Measurements from ENCODE around the gene TIGD1.

The TIGD1 gene

GRCh38 chr2:232584238-232584637, 33.9 kb upstream of the TIGD1 start:
- H3K36me3 ChIP-seq (ENCODE audit: control insufficient read depth, insufficient read depth, low read length): peaks cover 30% of the 10 kb centered on the region
- H3K27me3 ChIP-seq (replicated peaks; ENCODE audit: control insufficient read depth, insufficient read depth, low read length, poor library complexity, severe bottlenecking): no peaks in the 10 kb centered on the region
- no peaks in the 10 kb centered on the region for H3K9me3 ChIP-seq (ENCODE audit: control insufficient read depth, low read length)
- no peak overlapping the region for H3K4me3 ChIP-seq (ENCODE audit: insufficient read depth, low read depth, low read length, poor library complexity, severe bottlenecking)
- no peak for DNase-seq
- H3K4me1 ChIP-seq (ENCODE audit: control insufficient read depth, insufficient read depth, low read length, poor library complexity, severe bottlenecking): no peaks in the 10 kb centered on the region
- no peak overlapping the region for H3K27ac ChIP-seq (ENCODE audit: insufficient read depth, low read length, poor library complexity, severe bottlenecking)

- no peak overlapping the region for H3K4me3 ChIP-seq (ENCODE audit: insufficient read depth, low read depth, low read length, poor library complexity, severe bottlenecking)
- no peak overlapping the region for H3K27ac ChIP-seq (ENCODE audit: insufficient read depth, low read length, poor library complexity, severe bottlenecking)
- H3K27me3 ChIP-seq (replicated peaks; ENCODE audit: control insufficient read depth, insufficient read depth, low read length, poor library complexity, severe bottlenecking): no peaks in the 10 kb centered on the region
- no peaks in the 10 kb centered on the region for H3K9me3 ChIP-seq (ENCODE audit: control insufficient read depth, low read length)
- no peak for DNase-seq
- H3K4me1 ChIP-seq (ENCODE audit: control insufficient read depth, insufficient read depth, low read length, poor library complexity, severe bottlenecking): no peaks in the 10 kb centered on the region
- H3K36me3 ChIP-seq (ENCODE audit: control insufficient read depth, insufficient read depth, low read length): peaks cover 39% of the 10 kb centered on the region
Measured at GRCh38 chr2:232581725-232582124, 31.4 kb upstream of the TIGD1 start.

GRCh38 chr2:232580648-232580981, 30.3 kb upstream of the TIGD1 start:
- H3K4me1 ChIP-seq (ENCODE audit: control insufficient read depth, insufficient read depth, low read length, poor library complexity, severe bottlenecking): no peaks in the 10 kb centered on the region
- H3K9me3 ChIP-seq (ENCODE audit: control insufficient read depth, low read length): no peaks in the 10 kb centered on the region
- no peaks in the 10 kb centered on the region for H3K27me3 ChIP-seq (replicated peaks; ENCODE audit: control insufficient read depth, insufficient read depth, low read length, poor library complexity, severe bottlenecking)
- no peak for DNase-seq
- H3K36me3 ChIP-seq (ENCODE audit: control insufficient read depth, insufficient read depth, low read length): peaks cover 46% of the 10 kb centered on the region
- no peak overlapping the region for H3K27ac ChIP-seq (ENCODE audit: insufficient read depth, low read length, poor library complexity, severe bottlenecking)
- H3K4me3 ChIP-seq (ENCODE audit: insufficient read depth, low read depth, low read length, poor library complexity, severe bottlenecking): no peak overlapping the region

- H3K36me3 ChIP-seq (ENCODE audit: control insufficient read depth, insufficient read depth, low read length): peaks cover 60% of the 10 kb centered on the region
- H3K4me1 ChIP-seq (ENCODE audit: control insufficient read depth, insufficient read depth, low read length, poor library complexity, severe bottlenecking): no peaks in the 10 kb centered on the region
- DNase-seq: no peak
- H3K27ac ChIP-seq (ENCODE audit: insufficient read depth, low read length, poor library complexity, severe bottlenecking): no peak overlapping the region
- no peaks in the 10 kb centered on the region for H3K27me3 ChIP-seq (replicated peaks; ENCODE audit: control insufficient read depth, insufficient read depth, low read length, poor library complexity, severe bottlenecking)
- no peak overlapping the region for H3K4me3 ChIP-seq (ENCODE audit: insufficient read depth, low read depth, low read length, poor library complexity, severe bottlenecking)
- H3K9me3 ChIP-seq (ENCODE audit: control insufficient read depth, low read length): no peaks in the 10 kb centered on the region
Measured at GRCh38 chr2:232578626-232579025, 28.3 kb upstream of the TIGD1 start.

- Histone ChIP-seq H3K36me3 (ENCODE audit: control insufficient read depth, insufficient read depth, low read length) (peaks cover 61% of the 10 kb centered on the region), H3K27me3 (replicated peaks; ENCODE audit: control insufficient read depth, insufficient read depth, low read length, poor library complexity, severe bottlenecking) (no peaks in the 10 kb centered on the region), H3K9me3 (ENCODE audit: control insufficient read depth, low read length) (no peaks in the 10 kb centered on the region), H3K27ac (ENCODE audit: insufficient read depth, low read length, poor library complexity, severe bottlenecking) (no peak overlapping the region), H3K4me3 (ENCODE audit: insufficient read depth, low read depth, low read length, poor library complexity, severe bottlenecking) (no peak overlapping the region), H3K4me1 (ENCODE audit: control insufficient read depth, insufficient read depth, low read length, poor library complexity, severe bottlenecking) (no peaks in the 10 kb centered on the region)
- DNase-seq: no peak
Measured at GRCh38 chr2:232577841-232578240, 27.5 kb upstream of the TIGD1 start.

GRCh38 chr2:232576995-232577394, 26.6 kb upstream of the TIGD1 start:
- H3K4me1 ChIP-seq (ENCODE audit: control insufficient read depth, insufficient read depth, low read length, poor library complexity, severe bottlenecking): no peaks in the 10 kb centered on the region
- H3K36me3 ChIP-seq (ENCODE audit: control insufficient read depth, insufficient read depth, low read length): peaks cover 59% of the 10 kb centered on the region
- no peaks in the 10 kb centered on the region for H3K9me3 ChIP-seq (ENCODE audit: control insufficient read depth, low read length)
- H3K27me3 ChIP-seq (replicated peaks; ENCODE audit: control insufficient read depth, insufficient read depth, low read length, poor library complexity, severe bottlenecking): no peaks in the 10 kb centered on the region
- H3K4me3 ChIP-seq (ENCODE audit: insufficient read depth, low read depth, low read length, poor library complexity, severe bottlenecking): no peak overlapping the region
- H3K27ac ChIP-seq (ENCODE audit: insufficient read depth, low read length, poor library complexity, severe bottlenecking): no peak overlapping the region
- no peak for DNase-seq

- Histone ChIP-seq H3K4me1 (ENCODE audit: control insufficient read depth, insufficient read depth, low read length, poor library complexity, severe bottlenecking) (no peaks in the 10 kb centered on the region), H3K36me3 (ENCODE audit: control insufficient read depth, insufficient read depth, low read length) (peaks cover 48% of the 10 kb centered on the region), H3K4me3 (ENCODE audit: insufficient read depth, low read depth, low read length, poor library complexity, severe bottlenecking) (no peak overlapping the region), H3K27me3 (replicated peaks; ENCODE audit: control insufficient read depth, insufficient read depth, low read length, poor library complexity, severe bottlenecking) (no peaks in the 10 kb centered on the region), H3K9me3 (ENCODE audit: control insufficient read depth, low read length) (no peaks in the 10 kb centered on the region), H3K27ac (ENCODE audit: insufficient read depth, low read length, poor library complexity, severe bottlenecking) (no peak overlapping the region)
- no peak for DNase-seq
Measured at GRCh38 chr2:232575404-232575746, 25.0 kb upstream of the TIGD1 start.

GRCh38 chr2:232574674-232575403, 24.5 kb upstream of the TIGD1 start:
- H3K36me3 ChIP-seq (ENCODE audit: control insufficient read depth, insufficient read depth, low read length): peaks cover 53% of the 10 kb centered on the region
- H3K9me3 ChIP-seq (ENCODE audit: control insufficient read depth, low read length): no peaks in the 10 kb centered on the region
- DNase-seq: no peak
- H3K4me3 ChIP-seq (ENCODE audit: insufficient read depth, low read depth, low read length, poor library complexity, severe bottlenecking): no peak overlapping the region
- H3K27me3 ChIP-seq (replicated peaks; ENCODE audit: control insufficient read depth, insufficient read depth, low read length, poor library complexity, severe bottlenecking): no peaks in the 10 kb centered on the region
- no peak overlapping the region for H3K27ac ChIP-seq (ENCODE audit: insufficient read depth, low read length, poor library complexity, severe bottlenecking)
- H3K4me1 ChIP-seq (ENCODE audit: control insufficient read depth, insufficient read depth, low read length, poor library complexity, severe bottlenecking): no peaks in the 10 kb centered on the region

- DNase-seq: no peak
- Histone ChIP-seq H3K27ac (ENCODE audit: insufficient read depth, low read length, poor library complexity, severe bottlenecking) (no peak overlapping the region), H3K36me3 (ENCODE audit: control insufficient read depth, insufficient read depth, low read length) (peaks cover 51% of the 10 kb centered on the region), H3K27me3 (replicated peaks; ENCODE audit: control insufficient read depth, insufficient read depth, low read length, poor library complexity, severe bottlenecking) (no peaks in the 10 kb centered on the region), H3K4me1 (ENCODE audit: control insufficient read depth, insufficient read depth, low read length, poor library complexity, severe bottlenecking) (no peaks in the 10 kb centered on the region), H3K4me3 (ENCODE audit: insufficient read depth, low read depth, low read length, poor library complexity, severe bottlenecking) (no peak overlapping the region), H3K9me3 (ENCODE audit: control insufficient read depth, low read length) (no peaks in the 10 kb centered on the region)
Measured at GRCh38 chr2:232573771-232574435, 23.5 kb upstream of the TIGD1 start.

GRCh38 chr2:232573042-232573441, 22.7 kb upstream of the TIGD1 start:
- H3K4me1 ChIP-seq (ENCODE audit: control insufficient read depth, insufficient read depth, low read length, poor library complexity, severe bottlenecking): no peaks in the 10 kb centered on the region
- no peak for DNase-seq
- no peak overlapping the region for H3K4me3 ChIP-seq (ENCODE audit: insufficient read depth, low read depth, low read length, poor library complexity, severe bottlenecking)

More at GRCh38 chr2:232573042-232573441, 22.7 kb upstream of the TIGD1 start:
- no peaks in the 10 kb centered on the region for H3K27me3 ChIP-seq (replicated peaks; ENCODE audit: control insufficient read depth, insufficient read depth, low read length, poor library complexity, severe bottlenecking)
- H3K27ac ChIP-seq (ENCODE audit: insufficient read depth, low read length, poor library complexity, severe bottlenecking): no peak overlapping the region
- H3K36me3 ChIP-seq (ENCODE audit: control insufficient read depth, insufficient read depth, low read length): peaks cover 57% of the 10 kb centered on the region
- H3K9me3 ChIP-seq (ENCODE audit: control insufficient read depth, low read length): no peaks in the 10 kb centered on the region

Measured in effector memory CD4-positive, alpha-beta T cell (primary cell).